Left cardiac atrium (tissue), 4 donors: Measurements from ENCODE around the gene AZU1. TPM values are rescaled to one million over a fixed set of nuclear protein-coding genes. Genes with fewer than 3 reads are reported as not detected.

Source experiments
- ATAC-seq, 2 donors: fragments of 200-7000 bp; cut with Tn5 transposase; one replicate each; pipeline ENCODE4 v1.9.1; 2020; ENCODE audit warnings: mild to moderate bottlenecking in 2 of 2, moderate library complexity in 2 of 2
- DNase-seq: peaks from one replicate; pipeline ENCODE4 v3.0.0-alpha.2; 2020
- intact Hi-C, 2 donors: fragments of 100-400 bp; cut with DNase I; formaldehyde crosslinking; loops; one replicate each; pipeline versions ENCODE4 v1.14.1 to v1.15.1; 2022 to 2023
- long read RNA-seq: library from polyadenylated mRNA; unstranded; transcript quantifications from one replicate; pipeline ENCODE4 v2.0.0, GENCODE V29; 2021
- total RNA-seq, 2 donors: library from RNA; stranded (reverse); fragmentation: NEBNext Ultra II Directional; extraction: Animal tissue kit (Norgen Biotek cat#: 25700); gene quantifications; one replicate each; pipeline ENCODE4 v1.2.1, GENCODE V29; 2021
- donor health status: DM: no; HTN: yes; CAD: no.
- donor health status: DM: no; HTN: yes; CAD: no; lungs with severe emphysema.
- donor health status: DM: yes; HTN: yes; CAD: no.
- donor health status: Dilated cardiomyopathy.

Gene AZU1, protein sequence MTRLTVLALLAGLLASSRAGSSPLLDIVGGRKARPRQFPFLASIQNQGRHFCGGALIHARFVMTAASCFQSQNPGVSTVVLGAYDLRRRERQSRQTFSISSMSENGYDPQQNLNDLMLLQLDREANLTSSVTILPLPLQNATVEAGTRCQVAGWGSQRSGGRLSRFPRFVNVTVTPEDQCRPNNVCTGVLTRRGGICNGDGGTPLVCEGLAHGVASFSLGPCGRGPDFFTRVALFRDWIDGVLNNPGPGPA
- total RNA-seq: under 1 TPM in 1 of 2 donors, not detected in 1; 0.18 TPM
- long read RNA-seq: 0 reads

DNA sequence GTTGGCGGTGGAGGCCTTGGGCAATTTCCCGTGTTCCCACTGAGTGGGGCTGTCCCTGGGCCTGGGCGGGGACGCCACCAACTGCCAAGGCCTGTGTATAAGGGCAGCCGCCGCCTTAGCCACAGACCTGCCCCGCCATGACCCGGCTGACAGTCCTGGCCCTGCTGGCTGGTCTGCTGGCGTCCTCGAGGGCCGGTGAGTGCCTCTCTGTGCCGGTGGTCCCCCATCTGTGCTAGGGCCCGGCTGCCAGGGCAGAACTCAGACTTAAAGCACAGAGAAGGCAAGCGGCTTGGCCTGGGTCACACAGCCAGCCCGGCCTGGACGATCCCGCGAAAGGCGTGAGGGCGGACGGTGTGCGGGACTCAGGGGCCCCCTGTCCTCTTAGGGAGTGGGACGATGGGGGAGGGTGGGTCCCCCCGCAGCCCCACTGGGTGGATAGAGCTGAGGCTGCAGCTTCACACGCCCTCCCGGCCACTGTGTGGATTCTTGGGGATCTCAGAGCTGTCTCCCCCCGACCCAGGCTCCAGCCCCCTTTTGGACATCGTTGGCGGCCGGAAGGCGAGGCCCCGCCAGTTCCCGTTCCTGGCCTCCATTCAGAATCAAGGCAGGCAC is at the start of gene AZU1:
Gene AZU1, plus strand, starts transcription at position 128 of the 612 bp plus-strand sequence. Its CDS starts 10 bp downstream, at position 138.
- peak in 1 of 2 donors; percentile 17 for ATAC-seq
- no peak for DNase-seq
- intact Hi-C loops: no loop called here

- peak; percentile 78 to 80 for ATAC-seq
- intact Hi-C loops: loop anchor here in 1 of 2 donors (10.0 kb wide), 1 partner anchor 76 kb away; the partner anchor contains the start of genes CFD and ELANE
- peak; percentile 75 for DNase-seq
Observed at GRCh38 chr19:778910-779653, 48.6 kb upstream of the AZU1 start.

DNA sequence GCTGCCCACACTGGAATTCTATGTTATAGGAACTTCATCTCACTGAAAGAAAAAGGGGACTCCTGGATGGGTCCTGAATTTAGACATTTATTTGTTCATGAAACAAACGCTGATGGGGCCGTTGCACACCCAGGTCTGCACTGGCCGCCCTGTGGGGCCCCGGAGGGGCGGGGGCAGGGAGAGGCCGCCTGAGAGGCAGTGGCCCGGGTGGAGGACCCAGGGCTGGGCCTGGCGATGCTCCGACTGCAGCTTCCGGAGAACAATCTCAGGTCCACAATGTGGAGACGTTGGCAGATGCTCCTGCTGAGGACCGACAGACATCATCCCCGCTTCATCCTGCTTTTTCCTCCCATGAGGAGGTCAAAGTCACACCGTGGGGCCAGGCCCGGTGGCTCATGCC is 46.7 kb upstream of the AZU1 start:
- intact Hi-C loops: no loop called here
- no peak for DNase-seq

DNA sequence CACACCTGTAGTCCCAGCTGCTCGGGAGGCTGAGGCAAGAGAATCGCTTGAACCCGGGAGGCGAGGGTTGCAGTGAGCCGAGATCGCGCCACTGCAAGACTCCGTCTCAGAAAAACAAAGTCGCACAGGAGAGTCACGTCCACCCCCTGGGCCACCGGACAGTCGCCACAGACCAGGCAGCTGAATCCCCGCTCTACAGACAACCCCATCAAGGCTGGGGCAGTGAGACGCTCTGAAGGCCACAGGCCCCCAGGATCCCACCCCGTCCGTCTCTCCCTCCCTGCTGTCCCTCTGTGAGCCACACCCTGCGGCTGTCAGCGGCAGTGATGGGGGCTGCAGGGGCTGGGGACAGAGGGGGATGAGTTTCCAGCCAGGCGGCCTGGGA is 45.8 kb upstream of the AZU1 start:
- ATAC-seq (no peak), DNase-seq (no peak)
- intact Hi-C loops: no loop called here

More for the DNA sequence above, 46.7 kb upstream of the AZU1 start:
- no peak for ATAC-seq

DNA sequence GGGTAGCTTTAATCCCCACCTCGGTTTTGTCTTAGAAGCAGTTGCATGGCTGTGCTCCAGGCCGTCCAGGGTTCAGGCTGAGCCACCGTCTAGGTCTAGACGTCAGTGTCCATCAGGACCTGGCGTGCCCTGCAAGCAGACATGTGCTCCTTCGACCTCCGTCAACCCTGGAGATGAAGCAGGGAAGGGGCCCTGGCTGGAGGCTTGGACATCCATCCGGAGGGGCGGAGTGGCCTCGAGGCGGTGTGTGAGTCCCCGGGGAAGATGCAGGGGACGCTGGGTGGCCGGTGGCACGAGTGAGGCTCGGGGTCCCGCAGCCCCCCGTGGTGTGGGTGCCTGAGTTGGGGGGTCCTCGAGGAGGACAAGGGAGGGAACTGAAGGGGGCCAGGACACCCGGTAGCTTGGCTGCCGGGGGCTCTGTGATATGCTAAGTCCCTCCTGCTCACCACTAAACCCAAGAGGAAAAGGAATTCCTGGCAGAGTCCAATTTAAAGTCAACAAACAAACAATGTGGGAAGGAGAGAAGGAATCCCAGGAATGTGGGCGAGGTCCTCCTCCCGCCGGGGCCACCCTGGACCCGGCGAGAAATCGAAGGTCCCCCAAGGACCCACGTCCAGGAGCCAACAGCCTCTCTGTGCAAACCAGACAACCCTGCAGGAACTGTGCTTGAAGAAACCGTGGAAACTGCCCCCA is 45.3 kb upstream of the AZU1 start:
- no peak for DNase-seq
- ATAC-seq: peak; percentile 21 to 45
- intact Hi-C loops: no loop called here

GRCh38 chr19:782878-783668 is 44.6 kb upstream of the AZU1 start:
- intact Hi-C loops: no loop called here
- DNase-seq (peak; percentile 43), ATAC-seq (peak in 1 of 2 donors; percentile 48)

DNA sequence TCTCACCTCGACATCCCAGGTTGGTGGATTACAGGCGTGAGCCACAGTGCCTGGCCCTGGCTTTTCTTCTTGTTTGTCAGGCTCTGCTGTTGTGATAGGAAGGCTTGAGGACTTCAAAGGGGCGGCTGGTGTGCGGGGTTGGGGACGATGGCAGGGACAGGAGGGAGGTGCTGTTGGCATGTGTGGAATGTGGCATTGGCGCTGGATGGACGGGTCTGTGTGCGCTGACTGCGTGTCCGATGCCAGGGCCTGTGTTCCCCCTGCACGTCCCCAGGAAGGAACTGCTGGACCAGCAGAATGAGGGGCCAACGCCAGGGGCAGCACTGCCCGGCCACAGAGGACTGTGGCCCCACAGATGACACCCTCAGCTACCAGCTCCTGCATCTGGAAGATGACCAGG is 43.1 kb upstream of the AZU1 start:
- intact Hi-C loops: no loop called here
- DNase-seq (no peak), ATAC-seq (no peak)

DNA sequence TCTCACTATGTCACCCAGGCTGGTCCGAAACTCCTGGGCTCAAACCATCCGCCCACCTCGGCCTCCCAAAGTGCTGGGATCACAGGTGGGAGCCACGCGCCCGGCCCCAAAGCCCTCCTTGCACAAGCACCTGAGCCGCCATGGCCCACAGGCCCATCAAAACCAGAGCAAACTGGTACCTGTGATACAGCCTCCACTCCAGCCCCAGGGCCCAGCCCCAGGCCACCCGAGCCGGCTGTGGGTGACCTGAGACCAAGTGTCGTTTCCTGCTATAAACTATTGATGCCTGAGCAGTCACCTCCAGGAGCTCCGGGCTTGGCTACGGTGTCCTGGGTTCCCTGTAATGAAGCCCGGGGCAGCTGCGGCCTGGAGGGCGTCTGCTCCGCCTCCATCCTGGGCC is 40.1 kb upstream of the AZU1 start:
- intact Hi-C loops: no loop called here
- DNase-seq (no peak), ATAC-seq (no peak)

DNA sequence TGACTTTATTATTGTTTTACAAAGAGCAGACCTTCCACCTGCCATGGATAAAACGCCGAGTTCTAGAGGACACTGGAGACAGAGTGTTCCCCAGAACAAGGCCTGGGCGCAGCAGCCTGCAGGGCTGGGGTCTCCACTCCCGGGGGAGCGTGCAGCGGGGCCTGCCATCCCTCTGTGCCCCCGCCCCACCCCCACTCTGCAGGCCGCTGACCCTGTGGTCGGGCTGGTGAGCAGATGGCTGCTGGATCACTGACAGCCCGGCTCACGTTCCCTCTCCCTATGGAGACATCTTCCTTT is 39.0 kb upstream of the AZU1 start:
- no peak for ATAC-seq
- no peak for DNase-seq
- intact Hi-C loops: no loop called here

GRCh38 chr19:788983-789700 is 38.5 kb upstream of the AZU1 start:
- peak; percentile 73 for DNase-seq
- peak; percentile 42 to 67 for ATAC-seq
- intact Hi-C loops: no loop called here

DNA sequence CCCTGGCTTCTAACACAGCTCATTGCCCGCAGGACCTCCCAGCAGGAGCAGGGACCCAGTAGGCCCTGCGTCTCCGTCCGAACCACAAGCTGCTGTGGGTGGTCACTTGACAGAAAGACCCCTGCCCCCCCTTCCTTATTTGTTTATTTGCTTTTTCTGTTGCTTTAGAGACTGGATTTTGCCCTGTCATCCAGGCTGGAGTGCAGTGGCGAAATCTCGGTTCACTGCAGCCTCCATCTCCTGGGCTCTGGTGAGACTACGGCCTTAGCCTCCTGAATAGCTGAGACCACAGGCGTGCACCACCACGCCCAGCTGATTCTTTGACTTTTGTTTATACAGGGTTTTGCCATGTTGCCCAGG is 38.0 kb upstream of the AZU1 start:
- ATAC-seq (no peak), DNase-seq (no peak)
- intact Hi-C loops: no loop called here

- ATAC-seq: no peak
- DNase-seq: no peak
- intact Hi-C loops: no loop called here
Observed at GRCh38 chr19:791007-791566, 36.5 kb upstream of the AZU1 start.

DNA sequence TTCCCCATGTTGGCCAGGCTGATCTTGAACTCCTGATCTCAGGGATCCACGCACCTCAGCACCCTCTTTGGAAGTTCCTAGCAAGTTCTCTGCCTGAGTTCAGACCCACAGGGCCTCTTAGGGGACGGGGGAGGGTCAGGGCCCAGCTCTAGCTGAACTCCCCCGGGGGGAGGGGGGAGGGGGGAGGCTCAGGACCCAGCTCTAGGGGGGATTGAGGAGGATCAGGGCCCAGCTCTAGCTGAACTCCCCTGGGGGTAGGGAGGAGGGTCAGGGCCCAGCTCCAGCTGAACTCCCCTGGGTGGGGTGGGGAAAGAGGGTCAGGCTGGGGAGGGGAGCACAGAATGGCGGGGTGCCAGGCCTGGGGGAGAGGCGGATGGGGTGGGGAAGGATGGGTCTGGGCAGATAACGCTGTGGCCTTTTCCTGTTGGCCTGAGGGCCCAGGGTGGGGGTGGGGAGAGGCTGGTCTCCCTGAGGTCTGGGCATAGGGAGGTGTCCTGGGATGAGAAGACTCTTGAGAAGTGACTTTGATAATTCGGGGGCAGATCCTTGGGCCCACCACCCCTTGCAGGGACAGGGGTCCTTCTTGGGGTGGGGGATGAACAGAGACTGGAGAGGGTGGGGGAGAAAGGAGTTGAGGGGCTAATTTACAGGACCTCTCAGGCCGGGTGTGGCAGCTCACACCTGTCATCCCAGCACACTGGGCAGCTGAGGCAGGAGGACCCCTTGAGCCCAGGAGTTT is 35.9 kb upstream of the AZU1 start:
- intact Hi-C loops: no loop called here
- DNase-seq: peak; percentile 53
- peak in 1 of 2 donors; percentile 4 for ATAC-seq

GRCh38 chr19:792306-792885 is 35.2 kb upstream of the AZU1 start:
- intact Hi-C loops: no loop called here
- DNase-seq: no peak
- ATAC-seq: no peak

GRCh38 chr19:793806-794205 is 33.8 kb upstream of the AZU1 start:
- no peak for ATAC-seq
- no peak for DNase-seq
- intact Hi-C loops: no loop called here

- DNase-seq (peak; percentile 58), ATAC-seq (no peak)
- intact Hi-C loops: no loop called here
Observed at GRCh38 chr19:795073-795611, 32.5 kb upstream of the AZU1 start.
